ENCODE data around the gene FAM180A. TPM values are rescaled to one million over a fixed set of nuclear protein-coding genes. Genes with fewer than 3 reads are reported as not detected.

FAM180A gene
- total and polyA plus RNA-seq, 9 of the 15 experiments (the other 6 are each of a cell fraction or from before 2014, with no cell fraction given) = not detected

DNA sequence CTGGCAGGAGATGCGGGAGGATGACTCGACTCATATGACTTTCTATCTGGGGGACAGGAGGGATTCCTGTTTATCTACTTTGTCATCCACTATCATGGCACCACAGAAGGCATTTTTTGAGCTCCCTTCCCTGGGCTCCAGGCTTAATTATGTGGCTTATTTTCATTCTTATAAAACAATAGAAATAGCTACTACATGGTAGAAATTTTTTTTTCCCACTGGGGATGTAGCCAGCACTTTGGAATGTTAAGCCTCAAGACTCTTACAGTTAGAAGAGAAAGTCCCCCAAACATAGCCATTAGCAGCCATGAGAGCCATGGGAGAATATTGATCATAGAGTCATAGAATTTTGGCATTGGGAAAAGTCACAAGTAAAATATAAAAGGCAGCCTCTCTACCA lies 14.6 kb upstream of the FAM180A start:
- intact Hi-C loops (cut with micrococcal nuclease) (no loop called here), in situ Hi-C loops (cut with MboI) (no loop called here)
- ChIA-PET CTCF (ENCODE audit: low intra/inter-chr PET ratio) (no interaction called here), POLR2A (interaction anchor here (0.6 kb wide), 1 partner anchor 11 kb away, joined by 3 read pairs; no protein-coding TSS in a partner anchor)
- no peaks in the 10 kb centered on the region for H3K36me3 ChIP-seq (ENCODE audit: control insufficient read depth, insufficient read depth, low read length)
- H3K4me1 ChIP-seq (replicated peaks in 1 of 2; ENCODE audit: control insufficient read depth in 2 of 2, insufficient read depth in 2 of 2, low read length in 2 of 2) = no peaks in the 10 kb centered on the region; a peak in 1 of 5 replicates
- H3K4me3 ChIP-seq = no peak overlapping the region
- peaks cover 36 to 43% of the 10 kb centered on the region in 2 experiments; a peak in 4 of 5 replicates for H3K27me3 ChIP-seq (ENCODE audit: control insufficient read depth in 2 of 2, insufficient read depth in 2 of 2, low read length in 2 of 2)
- FAIRE-seq = no peak
- no peaks in the 10 kb centered on the region for H3K79me2 ChIP-seq (ENCODE audit: control insufficient read depth, insufficient read depth, low read length)
- no peak for DNase-seq (ENCODE audit: extremely low read depth in 1 of 4, low spot score in 3 of 4)
- H4K20me1 ChIP-seq (replicated peaks; ENCODE audit: control insufficient read depth, insufficient read depth, low read length) = no peaks in the 10 kb centered on the region
- WGBS (ENCODE audit: insufficient coverage, low coverage, missing lambda C conversion rate) = 0% methylated on average over 2 of the region's 2 CpGs
- H2AFZ ChIP-seq (ENCODE audit: low read depth, low read length) = no peak overlapping the region
- H3K4me2 ChIP-seq (ENCODE audit: insufficient read depth, low read length) = no peak overlapping the region
- no peak for ATAC-seq
- no peak overlapping the region for H3K9ac ChIP-seq (ENCODE audit: insufficient read depth in 1 of 2, low read depth in 2 of 2, low read length in 2 of 2)
- BruUV-seq (replicated peaks) = no TSS peak
- TF ChIP-seq, protein P1, sequence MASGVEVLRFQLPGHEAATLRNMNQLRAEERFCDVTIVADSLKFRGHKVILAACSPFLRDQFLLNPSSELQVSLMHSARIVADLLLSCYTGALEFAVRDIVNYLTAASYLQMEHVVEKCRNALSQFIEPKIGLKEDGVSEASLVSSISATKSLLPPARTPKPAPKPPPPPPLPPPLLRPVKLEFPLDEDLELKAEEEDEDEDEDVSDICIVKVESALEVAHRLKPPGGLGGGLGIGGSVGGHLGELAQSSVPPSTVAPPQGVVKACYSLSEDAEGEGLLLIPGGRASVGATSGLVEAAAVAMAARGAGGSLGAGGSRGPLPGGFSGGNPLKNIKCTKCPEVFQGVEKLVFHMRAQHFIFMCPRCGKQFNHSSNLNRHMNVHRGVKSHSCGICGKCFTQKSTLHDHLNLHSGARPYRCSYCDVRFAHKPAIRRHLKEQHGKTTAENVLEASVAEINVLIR (CRISPR knock-in tag; IDR thresholded peaks at IDR 0.05) = no peak
- TF ChIP-seq TBP (optimal IDR thresholded peaks at IDR 0.05; ENCODE audit: low read depth, low read length) (no peak), ETV6 (IDR thresholded peaks at IDR 0.05; ENCODE audit: borderline replicate concordance in 1 of 2, low read depth in 2 of 2, low read length in 1 of 2) (no peak), ETV6 (CRISPR knock-in tag; IDR thresholded peaks at IDR 0.05; ENCODE audit: borderline replicate concordance) (no peak), TCF3 (CRISPR knock-in tag; IDR thresholded peaks at IDR 0.05) (no peak), NELFE (IDR thresholded peaks at IDR 0.05; ENCODE audit: insufficient read depth, insufficient read length) (no peak), CBFA2T2 (conservative IDR thresholded peaks at IDR 0.05) (no peak), FUS (optimal IDR thresholded peaks at IDR 0.05; ENCODE audit: low read depth, low read length) (no peak)
- TF ChIP-seq, protein P2, sequence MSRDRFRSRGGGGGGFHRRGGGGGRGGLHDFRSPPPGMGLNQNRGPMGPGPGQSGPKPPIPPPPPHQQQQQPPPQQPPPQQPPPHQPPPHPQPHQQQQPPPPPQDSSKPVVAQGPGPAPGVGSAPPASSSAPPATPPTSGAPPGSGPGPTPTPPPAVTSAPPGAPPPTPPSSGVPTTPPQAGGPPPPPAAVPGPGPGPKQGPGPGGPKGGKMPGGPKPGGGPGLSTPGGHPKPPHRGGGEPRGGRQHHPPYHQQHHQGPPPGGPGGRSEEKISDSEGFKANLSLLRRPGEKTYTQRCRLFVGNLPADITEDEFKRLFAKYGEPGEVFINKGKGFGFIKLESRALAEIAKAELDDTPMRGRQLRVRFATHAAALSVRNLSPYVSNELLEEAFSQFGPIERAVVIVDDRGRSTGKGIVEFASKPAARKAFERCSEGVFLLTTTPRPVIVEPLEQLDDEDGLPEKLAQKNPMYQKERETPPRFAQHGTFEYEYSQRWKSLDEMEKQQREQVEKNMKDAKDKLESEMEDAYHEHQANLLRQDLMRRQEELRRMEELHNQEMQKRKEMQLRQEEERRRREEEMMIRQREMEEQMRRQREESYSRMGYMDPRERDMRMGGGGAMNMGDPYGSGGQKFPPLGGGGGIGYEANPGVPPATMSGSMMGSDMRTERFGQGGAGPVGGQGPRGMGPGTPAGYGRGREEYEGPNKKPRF (IDR thresholded peaks at IDR 0.05; ENCODE audit: low read depth, low read length) = no peak
- H3K9me3 ChIP-seq (replicated peaks; ENCODE audit: control insufficient read depth, insufficient read depth, low read depth, low read length) = no peaks in the 10 kb centered on the region
- no peak overlapping the region for H3K27ac ChIP-seq (ENCODE audit: extremely low read depth, low read depth, low read length)
- H3K9me1 ChIP-seq (ENCODE audit: control insufficient read depth, insufficient read depth, low read length) = no peaks in the 10 kb centered on the region

All from K562 (cell line).